Rectal smooth muscle tissue (tissue), 1 donor: Measurements from ENCODE around the gene NDUFC1.

Experiments
- H3K27ac ChIP-seq: one replicate; pipeline ENCODE4 v1.7.0; 2013; ENCODE audit warnings: low read depth, low read length, inconsistent platforms
- H3K27me3 ChIP-seq: one replicate; pipeline ENCODE4 v1.7.0; 2013; ENCODE audit warnings: low read length; ENCODE audit not compliant: control insufficient read depth, insufficient read depth
- H3K36me3 ChIP-seq: one replicate; pipeline ENCODE4 v1.7.0; 2013; ENCODE audit warnings: low read length; ENCODE audit not compliant: control insufficient read depth, insufficient read depth
- H3K4me1 ChIP-seq: one replicate; pipeline ENCODE4 v1.7.0; 2013; ENCODE audit warnings: low read length; ENCODE audit not compliant: control insufficient read depth, insufficient read depth
- H3K4me3 ChIP-seq: one replicate; pipeline ENCODE4 v1.7.0; 2013; ENCODE audit warnings: low read length
- H3K9ac ChIP-seq: one replicate; pipeline ENCODE4 v1.7.0; 2013; ENCODE audit warnings: low read length

The NDUFC1 gene

DNA sequence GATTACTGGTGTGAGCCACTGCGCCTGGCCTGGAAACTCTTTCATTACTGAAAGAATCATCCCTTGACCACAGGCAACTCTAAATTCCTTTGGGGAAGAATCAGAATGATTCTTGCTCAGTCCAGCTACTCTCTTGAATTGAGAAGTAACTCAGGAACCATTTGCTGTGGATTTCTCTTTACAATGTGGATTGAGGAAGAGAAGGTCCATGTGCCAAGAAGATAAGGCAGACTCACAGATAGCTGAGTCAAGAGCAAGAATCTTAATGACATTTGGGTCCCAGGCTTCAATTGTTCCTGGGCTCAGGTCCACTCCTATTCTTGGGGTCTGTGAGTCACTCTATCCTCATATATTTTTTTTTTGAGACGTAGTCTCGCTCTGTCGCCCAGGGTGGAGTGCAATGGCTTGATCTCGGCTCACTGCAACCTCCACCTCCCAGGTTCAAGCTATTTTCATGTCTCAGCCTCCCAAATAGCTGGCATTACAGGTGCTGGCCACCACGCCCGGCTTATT, 16.0 kb downstream of the NDUFC1 start:
- H3K27me3 ChIP-seq: no peaks in the 10 kb centered on the region
- no peaks in the 10 kb centered on the region for H3K4me1 ChIP-seq
- H3K9ac ChIP-seq: no peak overlapping the region
- no peak overlapping the region for H3K4me3 ChIP-seq
- H3K36me3 ChIP-seq: no peaks in the 10 kb centered on the region
- H3K27ac ChIP-seq: no peak overlapping the region

DNA sequence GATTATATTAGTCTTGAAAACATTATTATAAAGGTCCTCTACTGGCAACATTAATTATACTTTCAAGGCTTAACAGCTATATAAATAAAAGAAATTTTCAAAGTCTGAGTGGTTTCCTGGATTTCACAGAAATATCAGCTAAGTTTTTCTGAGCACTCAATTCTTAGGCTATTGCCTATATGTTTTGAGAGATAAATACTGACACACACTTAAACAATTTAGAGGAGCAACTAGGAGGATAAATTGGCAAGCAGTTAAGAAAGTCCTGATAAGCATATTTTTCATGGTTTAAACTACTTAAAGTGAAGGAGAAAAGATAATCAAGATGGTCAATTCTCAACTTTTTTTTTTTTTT, 19.6 kb downstream of the NDUFC1 start:
- H3K27ac ChIP-seq: no peak overlapping the region
- no peak overlapping the region for H3K4me3 ChIP-seq
- no peaks in the 10 kb centered on the region for H3K36me3 ChIP-seq
- no peaks in the 10 kb centered on the region for H3K4me1 ChIP-seq
- H3K9ac ChIP-seq: no peak overlapping the region
- H3K27me3 ChIP-seq: no peaks in the 10 kb centered on the region

DNA sequence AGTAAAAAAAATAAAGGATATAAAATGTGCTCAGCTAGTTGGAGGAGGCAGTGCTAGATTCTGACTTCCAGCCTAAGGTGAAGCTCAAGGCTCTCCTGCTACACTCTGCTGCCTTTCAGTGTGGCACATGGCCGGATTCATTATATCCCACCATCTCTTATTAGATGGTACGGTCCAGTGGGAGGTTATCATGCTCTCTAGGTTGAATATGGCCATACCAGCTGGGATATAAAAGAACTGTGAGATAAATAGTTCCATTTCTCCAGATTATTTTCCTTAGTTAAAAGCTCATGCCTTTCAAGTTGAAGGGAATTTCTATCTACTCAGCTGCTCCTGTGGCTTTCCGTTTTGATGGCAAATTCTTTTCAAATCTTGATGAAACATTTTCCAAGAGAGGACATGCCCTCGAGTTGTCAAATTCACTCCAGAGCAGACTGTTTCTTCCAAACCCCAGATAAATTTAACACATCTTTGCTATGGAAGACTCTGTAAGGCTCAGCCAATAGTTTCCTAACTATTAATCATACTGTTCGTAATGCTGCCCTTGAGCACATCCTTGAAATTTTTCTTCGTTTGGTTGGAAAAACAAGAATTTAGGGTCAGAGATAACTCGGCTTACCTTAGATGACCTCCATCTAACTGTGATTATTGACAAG, 20.1 kb downstream of the NDUFC1 start:
- Histone ChIP-seq H3K27me3 (no peaks in the 10 kb centered on the region), H3K27ac (no peak overlapping the region), H3K4me1 (no peaks in the 10 kb centered on the region), H3K4me3 (no peak overlapping the region), H3K36me3 (no peaks in the 10 kb centered on the region), H3K9ac (no peak overlapping the region)

DNA sequence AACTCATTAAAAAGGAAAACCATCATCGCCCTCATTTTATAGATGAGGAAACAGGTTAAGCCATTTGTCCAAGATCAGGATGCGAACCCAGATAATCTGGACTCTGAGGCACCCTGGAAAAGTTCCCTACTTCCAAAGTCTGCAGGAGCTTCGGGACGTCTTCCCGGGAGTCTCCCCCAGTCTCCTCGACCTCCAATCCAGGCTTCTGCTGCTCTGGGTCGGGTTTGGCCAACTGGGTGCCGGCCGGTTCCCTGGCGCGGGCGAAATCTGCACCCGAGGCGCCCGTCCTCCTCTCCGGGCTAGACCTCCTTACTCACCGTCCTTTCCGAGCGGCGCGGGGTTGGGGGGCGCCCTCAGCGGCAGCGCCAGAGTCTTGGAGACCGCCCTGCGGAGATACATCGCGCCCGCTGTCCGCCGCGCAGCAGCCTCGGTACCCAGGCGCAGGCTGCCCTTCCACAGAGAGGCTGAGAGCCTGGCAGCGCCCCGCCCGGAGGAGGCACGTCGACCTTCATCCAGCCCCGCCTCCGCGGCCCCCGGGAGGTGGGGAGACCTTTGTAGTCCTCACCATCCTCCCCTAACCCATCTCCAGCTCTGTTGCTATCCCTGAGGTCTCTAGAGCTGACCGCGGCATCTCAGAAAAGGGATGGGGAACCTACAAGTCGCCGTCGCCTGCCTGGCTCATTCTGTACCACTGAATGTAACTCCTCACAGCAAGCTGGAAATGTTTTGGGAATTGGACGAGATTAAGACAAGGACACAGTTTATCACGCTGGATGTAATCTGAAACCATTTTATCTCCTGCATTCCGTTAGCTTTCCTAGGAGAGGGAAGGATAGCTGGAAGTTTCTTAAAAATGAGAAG, 22.3 kb downstream of the NDUFC1 start, which contains the start of gene MGARP:
TSS of gene MGARP (minus strand) at position 466 of the 861 bp plus-strand sequence. CDS start at position 399, 67 bp downstream.
- Histone ChIP-seq H3K9ac (no peak within 1 kb of the TSS), H3K27me3 (no peaks in the 10 kb centered on the region), H3K27ac (no peak within 1 kb of the TSS)

DNA sequence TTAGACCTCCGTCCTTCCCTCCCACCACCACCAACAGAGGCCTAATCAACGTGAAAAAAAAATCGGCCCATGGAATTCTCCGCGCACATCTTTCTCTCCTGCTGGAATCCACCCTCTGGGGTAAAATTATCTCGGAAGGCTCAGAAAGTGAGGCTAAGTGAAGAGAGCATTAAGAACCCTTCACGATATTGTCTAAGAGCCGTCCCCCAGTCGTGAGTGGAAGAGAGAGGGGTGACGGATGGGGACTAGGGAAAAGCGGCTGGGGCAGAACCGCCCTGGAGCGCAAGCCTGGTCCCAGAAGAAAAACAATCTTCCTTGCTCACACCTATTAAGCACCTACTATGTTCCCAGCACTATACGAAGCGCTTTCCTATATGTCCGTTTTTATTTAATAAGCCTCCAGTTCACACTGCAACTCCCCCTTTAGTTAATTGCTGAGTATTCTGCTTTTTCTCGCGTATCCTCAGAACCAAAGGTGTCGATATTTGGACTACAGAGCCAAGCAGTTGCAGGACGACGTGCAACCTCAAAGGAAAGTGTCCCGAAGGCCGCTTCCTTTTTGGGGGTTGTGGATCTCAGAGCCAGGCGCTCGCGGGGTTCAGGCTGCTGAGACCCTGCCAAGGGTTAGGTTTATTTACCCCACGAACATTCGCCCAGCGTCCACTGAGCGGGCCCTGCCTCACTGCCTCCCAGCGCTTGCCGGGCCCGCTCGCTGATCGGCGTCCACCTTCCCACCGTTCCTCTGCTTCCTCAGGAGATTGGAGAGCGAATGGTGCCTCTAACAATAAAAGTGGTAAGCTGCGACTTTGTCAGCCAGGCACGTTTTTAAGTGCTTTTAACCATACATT, 23.1 kb downstream of the NDUFC1 start:
- peak overlapping the region; percentile 60 for H3K4me3 ChIP-seq
- H3K36me3 ChIP-seq: no peaks in the 10 kb centered on the region
- H3K4me1 ChIP-seq: no peaks in the 10 kb centered on the region
- no peak overlapping the region for H3K9ac ChIP-seq
- H3K27me3 ChIP-seq: no peaks in the 10 kb centered on the region
- no peak overlapping the region for H3K27ac ChIP-seq

More for the DNA sequence above, 22.3 kb downstream of the NDUFC1 start, which contains the start of gene MGARP:
- peak within 1 kb of the TSS; percentile 60 for H3K4me3 ChIP-seq
- H3K4me1 ChIP-seq: no peaks in the 10 kb centered on the region
- no peaks in the 10 kb centered on the region for H3K36me3 ChIP-seq

DNA sequence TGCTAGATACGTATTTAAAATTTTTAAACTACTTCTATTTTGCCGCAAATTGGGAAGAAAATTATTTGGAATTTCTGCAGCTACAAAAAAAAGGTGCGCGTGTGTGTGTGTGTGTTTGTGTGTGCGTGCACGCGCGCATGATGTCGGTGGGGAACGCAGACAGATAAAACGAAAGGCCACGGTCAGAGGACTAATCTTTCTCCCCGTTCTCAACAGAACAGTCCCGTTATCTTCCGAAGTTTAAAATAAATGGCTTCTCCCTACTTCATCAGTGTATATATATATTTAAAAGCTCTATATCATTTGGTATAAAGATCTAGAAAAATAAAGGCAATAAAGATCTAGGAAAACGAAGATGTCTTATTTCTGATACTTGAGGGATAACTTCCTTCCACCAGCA, 23.8 kb downstream of the NDUFC1 start:
- H3K27ac ChIP-seq: no peak overlapping the region
- no peak overlapping the region for H3K4me3 ChIP-seq
- no peaks in the 10 kb centered on the region for H3K27me3 ChIP-seq
- no peaks in the 10 kb centered on the region for H3K36me3 ChIP-seq
- no peak overlapping the region for H3K9ac ChIP-seq
- H3K4me1 ChIP-seq: no peaks in the 10 kb centered on the region

DNA sequence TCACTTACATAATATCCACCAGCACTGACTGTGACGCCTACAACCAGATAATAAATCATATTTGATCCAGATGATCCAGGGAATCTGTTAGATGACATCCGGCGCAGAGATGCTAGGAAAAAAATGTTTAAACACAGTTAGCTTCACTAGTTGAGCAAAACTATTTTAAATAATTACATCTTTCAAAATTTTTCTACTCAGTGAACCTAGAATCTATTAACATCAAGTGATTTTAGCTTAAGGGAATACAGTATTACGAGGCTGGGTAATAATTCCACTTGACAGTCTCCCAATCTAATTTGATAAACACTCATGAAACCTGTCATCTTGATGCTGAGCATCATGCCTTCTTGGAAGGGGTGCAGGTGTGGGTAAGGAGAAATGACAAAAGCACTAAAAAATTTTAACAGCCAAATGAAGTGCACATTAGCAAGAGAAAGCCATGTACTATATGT, 27.0 kb downstream of the NDUFC1 start:
- Histone ChIP-seq H3K36me3 (no peaks in the 10 kb centered on the region), H3K4me1 (no peaks in the 10 kb centered on the region), H3K27me3 (no peaks in the 10 kb centered on the region), H3K4me3 (no peak overlapping the region), H3K9ac (no peak overlapping the region), H3K27ac (no peak overlapping the region)

DNA sequence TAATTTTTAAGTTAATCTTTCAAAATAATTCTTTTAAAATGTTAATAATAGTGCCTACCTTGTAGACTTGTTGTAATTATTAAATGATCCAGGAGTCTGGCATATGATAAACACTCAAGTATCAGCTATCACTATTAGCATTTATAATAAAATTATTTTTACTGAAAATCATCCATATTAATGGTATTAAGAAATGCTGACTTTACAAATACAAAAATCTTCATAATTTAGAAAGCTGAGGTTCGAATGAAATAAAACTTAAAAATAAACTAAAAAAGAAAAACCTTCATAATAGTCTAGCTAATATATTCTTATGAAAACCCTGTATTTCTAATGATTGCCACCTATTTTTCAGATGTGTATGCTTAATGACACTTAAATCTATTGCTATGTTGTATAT, 27.5 kb downstream of the NDUFC1 start:
- Histone ChIP-seq H3K27ac (no peak overlapping the region), H3K36me3 (no peaks in the 10 kb centered on the region), H3K9ac (no peak overlapping the region), H3K4me1 (no peaks in the 10 kb centered on the region), H3K27me3 (no peaks in the 10 kb centered on the region), H3K4me3 (no peak overlapping the region)

DNA sequence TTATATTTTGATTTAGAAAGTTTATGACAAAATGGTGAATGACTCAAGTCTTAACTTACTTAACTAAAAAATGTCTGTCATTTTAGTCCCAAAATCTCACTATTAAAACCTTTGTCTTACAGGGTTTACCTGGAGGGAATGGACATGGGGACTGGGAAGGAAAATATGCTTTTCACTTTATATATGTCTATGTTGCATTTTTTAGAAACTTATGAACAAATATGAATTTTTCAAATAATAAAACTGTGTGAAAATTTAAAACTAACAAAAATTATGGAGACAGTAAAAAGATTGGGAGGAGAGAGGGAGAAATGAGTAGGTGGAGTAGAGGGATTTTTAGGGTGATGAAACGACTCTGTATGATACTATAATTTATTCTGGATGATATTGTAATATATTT, 28.4 kb downstream of the NDUFC1 start:
- Histone ChIP-seq H3K36me3 (no peaks in the 10 kb centered on the region), H3K9ac (no peak overlapping the region), H3K27me3 (no peaks in the 10 kb centered on the region), H3K4me3 (no peak overlapping the region), H3K27ac (no peak overlapping the region), H3K4me1 (no peaks in the 10 kb centered on the region)

DNA sequence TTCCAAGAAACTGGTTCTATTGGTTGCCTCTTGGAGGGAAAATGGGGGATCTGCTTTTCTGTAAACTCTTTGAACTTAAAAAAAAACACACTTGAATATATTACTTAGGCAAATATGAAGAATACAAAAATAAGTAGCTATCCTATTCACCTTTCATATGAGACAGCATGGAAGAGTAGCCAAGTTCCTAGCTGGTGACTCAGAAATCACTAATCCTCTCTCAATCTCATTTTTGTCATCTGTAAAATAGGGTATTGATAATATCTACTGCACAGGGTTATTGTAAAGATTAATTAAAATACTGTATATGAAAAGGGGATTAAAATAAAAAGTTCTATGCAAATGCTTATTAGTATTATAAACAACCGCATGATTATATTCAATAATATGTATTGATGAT, 35.0 kb downstream of the NDUFC1 start:
- Histone ChIP-seq H3K4me3 (no peak overlapping the region), H3K36me3 (no peaks in the 10 kb centered on the region), H3K9ac (no peak overlapping the region), H3K27me3 (no peaks in the 10 kb centered on the region), H3K27ac (no peak overlapping the region), H3K4me1 (no peaks in the 10 kb centered on the region)

DNA sequence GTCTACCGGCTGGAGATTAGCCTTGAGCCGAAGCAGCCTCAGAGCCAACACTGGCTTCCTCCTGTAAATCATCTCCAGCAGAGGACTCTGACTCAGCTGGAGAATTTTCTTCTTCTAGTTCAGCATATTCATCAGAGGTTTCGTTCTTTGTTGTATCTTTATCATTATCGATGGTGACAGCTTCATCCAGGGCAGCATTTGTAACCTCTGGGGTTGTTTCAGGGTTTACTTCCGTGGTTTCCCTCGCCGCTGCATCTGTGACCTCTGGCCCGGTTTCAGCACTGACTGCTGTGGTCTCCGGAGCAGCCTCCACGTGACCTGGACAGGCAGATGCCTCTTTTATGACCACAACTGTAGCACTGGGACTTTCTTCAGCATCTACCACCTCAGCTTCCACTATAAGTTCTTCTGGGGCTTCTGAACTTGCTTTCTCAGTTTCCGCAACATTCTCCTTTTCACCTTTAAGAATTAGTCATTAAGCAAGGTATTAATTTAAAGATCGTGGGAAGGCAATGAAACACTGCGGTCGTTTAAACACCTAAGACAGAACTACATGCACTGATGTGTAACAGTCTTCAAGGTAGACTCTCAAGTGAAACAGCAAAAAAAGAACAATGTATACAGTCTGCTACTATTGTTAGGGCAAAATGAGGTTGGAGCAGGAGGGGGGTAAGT, 35.6 kb downstream of the NDUFC1 start:
- no peak overlapping the region for H3K9ac ChIP-seq
- no peaks in the 10 kb centered on the region for H3K36me3 ChIP-seq
- H3K4me1 ChIP-seq: no peaks in the 10 kb centered on the region
- H3K27me3 ChIP-seq: no peaks in the 10 kb centered on the region
- peak overlapping the region; percentile 25 for H3K27ac ChIP-seq
- peak overlapping the region; percentile 55 for H3K4me3 ChIP-seq

DNA sequence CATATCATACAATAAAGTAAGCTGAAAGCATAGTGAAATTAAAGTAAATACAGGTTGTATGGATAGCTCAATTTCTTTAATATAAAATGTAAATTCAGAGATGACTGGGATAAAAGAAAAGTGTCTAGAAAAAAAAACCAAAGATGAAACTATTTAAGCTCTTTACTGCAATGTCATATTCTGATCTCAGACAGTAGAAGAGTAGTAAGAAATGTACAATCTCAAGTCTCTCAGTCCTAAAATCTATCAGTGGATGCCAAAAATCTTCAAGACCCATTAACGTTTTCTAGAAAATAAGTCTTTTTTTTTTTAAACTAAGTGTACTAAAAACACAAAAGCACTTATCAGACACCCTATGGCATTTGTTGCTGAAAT, 36.1 kb downstream of the NDUFC1 start:
- H3K4me1 ChIP-seq: no peaks in the 10 kb centered on the region
- H3K36me3 ChIP-seq: no peaks in the 10 kb centered on the region
- H3K27ac ChIP-seq: peak overlapping the region; percentile 25
- H3K9ac ChIP-seq: no peak overlapping the region
- no peaks in the 10 kb centered on the region for H3K27me3 ChIP-seq
- H3K4me3 ChIP-seq: peak overlapping the region; percentile 55
